ENCODE measurements around the gene FBXL17. TPM values are rescaled to one million over a fixed set of nuclear protein-coding genes. Genes with fewer than 3 reads are reported as not detected.

The FBXL17 gene
- total RNA-seq, 1 experiment from 2014 or later: 3.5 TPM

- H3K4me3 Mint-ChIP-seq: no peak overlapping the region
- peaks cover 3% of the 10 kb centered on the region; the same call in 1 of the 2 replicates for H3K4me1 Mint-ChIP-seq
- no peak for TF ChIP-seq ZNF138 (CRISPR knock-in tag; conservative IDR thresholded peaks at IDR 0.05)
- TF ChIP-seq ZNF416 (CRISPR knock-in tag; IDR thresholded peaks at IDR 0.05): no peak
- TF ChIP-seq MAX (CRISPR knock-in tag; IDR thresholded peaks at IDR 0.05): no peak
- TF ChIP-seq GRHL2 (CRISPR knock-in tag; IDR thresholded peaks at IDR 0.05; ENCODE audit: insufficient replicate concordance, severe bottlenecking): no peak
- TF ChIP-seq, protein P1, sequence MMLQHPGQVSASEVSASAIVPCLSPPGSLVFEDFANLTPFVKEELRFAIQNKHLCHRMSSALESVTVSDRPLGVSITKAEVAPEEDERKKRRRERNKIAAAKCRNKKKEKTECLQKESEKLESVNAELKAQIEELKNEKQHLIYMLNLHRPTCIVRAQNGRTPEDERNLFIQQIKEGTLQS (CRISPR knock-in tag; conservative IDR thresholded peaks at IDR 0.05): no peak
- no peak for TF ChIP-seq ATF1 (CRISPR knock-in tag; IDR thresholded peaks at IDR 0.05)
- TF ChIP-seq FOXJ3 (CRISPR knock-in tag; IDR thresholded peaks at IDR 0.05; ENCODE audit: borderline replicate concordance): no peak
- no peak for TF ChIP-seq IRF2 (CRISPR knock-in tag; IDR thresholded peaks at IDR 0.05; ENCODE audit: borderline replicate concordance, low read depth)
- POLR2A ChIA-PET: no interaction called here
- no peak for ATAC-seq
- H3K9me3 Mint-ChIP-seq: no peaks in the 10 kb centered on the region
- no peak overlapping the region for H3K27ac Mint-ChIP-seq
- H3K27me3 Mint-ChIP-seq (ENCODE audit: low read depth): no peaks in the 10 kb centered on the region
- no peaks in the 10 kb centered on the region for H3K36me3 Mint-ChIP-seq
- no peak for DNase-seq (ENCODE audit: low spot score)
- CTCF ChIA-PET: no interaction called here
Measured at GRCh38 chr5:108315829-108316228, 66.1 kb downstream of the FBXL17 start.

DNA sequence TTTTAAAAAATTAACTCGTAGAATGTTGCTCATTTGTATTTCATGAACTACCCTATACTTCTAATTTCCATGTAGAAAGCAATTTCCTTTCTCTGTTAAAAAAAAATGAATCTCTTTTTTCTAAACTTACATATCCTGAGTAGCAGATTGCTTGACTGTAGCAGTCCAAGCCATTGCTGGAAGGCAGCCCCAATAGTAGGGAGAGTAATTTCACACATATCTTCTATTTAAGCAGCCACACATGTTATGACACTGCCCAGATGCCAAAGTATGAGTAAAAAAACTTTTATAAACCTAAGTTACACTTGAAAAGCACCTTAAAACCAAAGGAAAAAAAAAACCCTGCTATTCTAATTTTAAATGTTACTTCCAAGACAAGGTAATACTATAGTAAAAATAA, 69.6 kb downstream of the FBXL17 start:
- Mint-ChIP-seq H3K9me3 (no peaks in the 10 kb centered on the region), H3K27me3 (ENCODE audit: low read depth) (no peaks in the 10 kb centered on the region), H3K4me1 (peaks cover 3% of the 10 kb centered on the region; the same call in 1 of the 2 replicates), H3K4me3 (no peak overlapping the region), H3K36me3 (no peaks in the 10 kb centered on the region), H3K27ac (no peak overlapping the region)
- ChIA-PET POLR2A (no interaction called here), CTCF (no interaction called here)
- DNase-seq (ENCODE audit: low spot score) (no peak), ATAC-seq (no peak)
- TF ChIP-seq, protein P2, sequence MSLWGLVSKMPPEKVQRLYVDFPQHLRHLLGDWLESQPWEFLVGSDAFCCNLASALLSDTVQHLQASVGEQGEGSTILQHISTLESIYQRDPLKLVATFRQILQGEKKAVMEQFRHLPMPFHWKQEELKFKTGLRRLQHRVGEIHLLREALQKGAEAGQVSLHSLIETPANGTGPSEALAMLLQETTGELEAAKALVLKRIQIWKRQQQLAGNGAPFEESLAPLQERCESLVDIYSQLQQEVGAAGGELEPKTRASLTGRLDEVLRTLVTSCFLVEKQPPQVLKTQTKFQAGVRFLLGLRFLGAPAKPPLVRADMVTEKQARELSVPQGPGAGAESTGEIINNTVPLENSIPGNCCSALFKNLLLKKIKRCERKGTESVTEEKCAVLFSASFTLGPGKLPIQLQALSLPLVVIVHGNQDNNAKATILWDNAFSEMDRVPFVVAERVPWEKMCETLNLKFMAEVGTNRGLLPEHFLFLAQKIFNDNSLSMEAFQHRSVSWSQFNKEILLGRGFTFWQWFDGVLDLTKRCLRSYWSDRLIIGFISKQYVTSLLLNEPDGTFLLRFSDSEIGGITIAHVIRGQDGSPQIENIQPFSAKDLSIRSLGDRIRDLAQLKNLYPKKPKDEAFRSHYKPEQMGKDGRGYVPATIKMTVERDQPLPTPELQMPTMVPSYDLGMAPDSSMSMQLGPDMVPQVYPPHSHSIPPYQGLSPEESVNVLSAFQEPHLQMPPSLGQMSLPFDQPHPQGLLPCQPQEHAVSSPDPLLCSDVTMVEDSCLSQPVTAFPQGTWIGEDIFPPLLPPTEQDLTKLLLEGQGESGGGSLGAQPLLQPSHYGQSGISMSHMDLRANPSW (CRISPR knock-in tag; conservative IDR thresholded peaks at IDR 0.05; ENCODE audit: low read depth): no peak
- TF ChIP-seq, protein P3, sequence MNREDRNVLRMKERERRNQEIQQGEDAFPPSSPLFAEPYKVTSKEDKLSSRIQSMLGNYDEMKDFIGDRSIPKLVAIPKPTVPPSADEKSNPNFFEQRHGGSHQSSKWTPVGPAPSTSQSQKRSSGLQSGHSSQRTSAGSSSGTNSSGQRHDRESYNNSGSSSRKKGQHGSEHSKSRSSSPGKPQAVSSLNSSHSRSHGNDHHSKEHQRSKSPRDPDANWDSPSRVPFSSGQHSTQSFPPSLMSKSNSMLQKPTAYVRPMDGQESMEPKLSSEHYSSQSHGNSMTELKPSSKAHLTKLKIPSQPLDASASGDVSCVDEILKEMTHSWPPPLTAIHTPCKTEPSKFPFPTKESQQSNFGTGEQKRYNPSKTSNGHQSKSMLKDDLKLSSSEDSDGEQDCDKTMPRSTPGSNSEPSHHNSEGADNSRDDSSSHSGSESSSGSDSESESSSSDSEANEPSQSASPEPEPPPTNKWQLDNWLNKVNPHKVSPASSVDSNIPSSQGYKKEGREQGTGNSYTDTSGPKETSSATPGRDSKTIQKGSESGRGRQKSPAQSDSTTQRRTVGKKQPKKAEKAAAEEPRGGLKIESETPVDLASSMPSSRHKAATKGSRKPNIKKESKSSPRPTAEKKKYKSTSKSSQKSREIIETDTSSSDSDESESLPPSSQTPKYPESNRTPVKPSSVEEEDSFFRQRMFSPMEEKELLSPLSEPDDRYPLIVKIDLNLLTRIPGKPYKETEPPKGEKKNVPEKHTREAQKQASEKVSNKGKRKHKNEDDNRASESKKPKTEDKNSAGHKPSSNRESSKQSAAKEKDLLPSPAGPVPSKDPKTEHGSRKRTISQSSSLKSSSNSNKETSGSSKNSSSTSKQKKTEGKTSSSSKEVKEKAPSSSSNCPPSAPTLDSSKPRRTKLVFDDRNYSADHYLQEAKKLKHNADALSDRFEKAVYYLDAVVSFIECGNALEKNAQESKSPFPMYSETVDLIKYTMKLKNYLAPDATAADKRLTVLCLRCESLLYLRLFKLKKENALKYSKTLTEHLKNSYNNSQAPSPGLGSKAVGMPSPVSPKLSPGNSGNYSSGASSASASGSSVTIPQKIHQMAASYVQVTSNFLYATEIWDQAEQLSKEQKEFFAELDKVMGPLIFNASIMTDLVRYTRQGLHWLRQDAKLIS (CRISPR knock-in tag; IDR thresholded peaks at IDR 0.05; ENCODE audit: borderline replicate concordance): no peak
- no peak for TF ChIP-seq FOXK1 (CRISPR knock-in tag; IDR thresholded peaks at IDR 0.05)
- no peak for TF ChIP-seq ZNF671 (CRISPR knock-in tag; IDR thresholded peaks at IDR 0.05)
- TF ChIP-seq, protein P4, sequence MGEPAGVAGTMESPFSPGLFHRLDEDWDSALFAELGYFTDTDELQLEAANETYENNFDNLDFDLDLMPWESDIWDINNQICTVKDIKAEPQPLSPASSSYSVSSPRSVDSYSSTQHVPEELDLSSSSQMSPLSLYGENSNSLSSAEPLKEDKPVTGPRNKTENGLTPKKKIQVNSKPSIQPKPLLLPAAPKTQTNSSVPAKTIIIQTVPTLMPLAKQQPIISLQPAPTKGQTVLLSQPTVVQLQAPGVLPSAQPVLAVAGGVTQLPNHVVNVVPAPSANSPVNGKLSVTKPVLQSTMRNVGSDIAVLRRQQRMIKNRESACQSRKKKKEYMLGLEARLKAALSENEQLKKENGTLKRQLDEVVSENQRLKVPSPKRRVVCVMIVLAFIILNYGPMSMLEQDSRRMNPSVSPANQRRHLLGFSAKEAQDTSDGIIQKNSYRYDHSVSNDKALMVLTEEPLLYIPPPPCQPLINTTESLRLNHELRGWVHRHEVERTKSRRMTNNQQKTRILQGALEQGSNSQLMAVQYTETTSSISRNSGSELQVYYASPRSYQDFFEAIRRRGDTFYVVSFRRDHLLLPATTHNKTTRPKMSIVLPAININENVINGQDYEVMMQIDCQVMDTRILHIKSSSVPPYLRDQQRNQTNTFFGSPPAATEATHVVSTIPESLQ (CRISPR knock-in tag; IDR thresholded peaks at IDR 0.05): no peak
- TF ChIP-seq, protein P1 (CRISPR knock-in tag; conservative IDR thresholded peaks at IDR 0.05): no peak
- TF ChIP-seq, protein P5, sequence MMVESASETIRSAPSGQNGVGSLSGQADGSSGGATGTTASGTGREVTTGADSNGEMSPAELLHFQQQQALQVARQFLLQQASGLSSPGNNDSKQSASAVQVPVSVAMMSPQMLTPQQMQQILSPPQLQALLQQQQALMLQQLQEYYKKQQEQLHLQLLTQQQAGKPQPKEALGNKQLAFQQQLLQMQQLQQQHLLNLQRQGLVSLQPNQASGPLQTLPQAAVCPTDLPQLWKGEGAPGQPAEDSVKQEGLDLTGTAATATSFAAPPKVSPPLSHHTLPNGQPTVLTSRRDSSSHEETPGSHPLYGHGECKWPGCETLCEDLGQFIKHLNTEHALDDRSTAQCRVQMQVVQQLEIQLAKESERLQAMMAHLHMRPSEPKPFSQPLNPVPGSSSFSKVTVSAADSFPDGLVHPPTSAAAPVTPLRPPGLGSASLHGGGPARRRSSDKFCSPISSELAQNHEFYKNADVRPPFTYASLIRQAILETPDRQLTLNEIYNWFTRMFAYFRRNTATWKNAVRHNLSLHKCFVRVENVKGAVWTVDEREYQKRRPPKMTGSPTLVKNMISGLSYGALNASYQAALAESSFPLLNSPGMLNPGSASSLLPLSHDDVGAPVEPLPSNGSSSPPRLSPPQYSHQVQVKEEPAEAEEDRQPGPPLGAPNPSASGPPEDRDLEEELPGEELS (CRISPR knock-in tag; IDR thresholded peaks at IDR 0.05): no peak
- no peak for TF ChIP-seq NFYB (CRISPR knock-in tag; conservative IDR thresholded peaks at IDR 0.05; ENCODE audit: low read depth)
- TF ChIP-seq, protein P6, sequence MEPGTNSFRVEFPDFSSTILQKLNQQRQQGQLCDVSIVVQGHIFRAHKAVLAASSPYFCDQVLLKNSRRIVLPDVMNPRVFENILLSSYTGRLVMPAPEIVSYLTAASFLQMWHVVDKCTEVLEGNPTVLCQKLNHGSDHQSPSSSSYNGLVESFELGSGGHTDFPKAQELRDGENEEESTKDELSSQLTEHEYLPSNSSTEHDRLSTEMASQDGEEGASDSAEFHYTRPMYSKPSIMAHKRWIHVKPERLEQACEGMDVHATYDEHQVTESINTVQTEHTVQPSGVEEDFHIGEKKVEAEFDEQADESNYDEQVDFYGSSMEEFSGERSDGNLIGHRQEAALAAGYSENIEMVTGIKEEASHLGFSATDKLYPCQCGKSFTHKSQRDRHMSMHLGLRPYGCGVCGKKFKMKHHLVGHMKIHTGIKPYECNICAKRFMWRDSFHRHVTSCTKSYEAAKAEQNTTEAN (CRISPR knock-in tag; IDR thresholded peaks at IDR 0.05): no peak
- no peak for TF ChIP-seq NFE2L1 (CRISPR knock-in tag; IDR thresholded peaks at IDR 0.05)
- no peak for TF ChIP-seq RORB (CRISPR knock-in tag; IDR thresholded peaks at IDR 0.05)
- TF ChIP-seq, protein P7, sequence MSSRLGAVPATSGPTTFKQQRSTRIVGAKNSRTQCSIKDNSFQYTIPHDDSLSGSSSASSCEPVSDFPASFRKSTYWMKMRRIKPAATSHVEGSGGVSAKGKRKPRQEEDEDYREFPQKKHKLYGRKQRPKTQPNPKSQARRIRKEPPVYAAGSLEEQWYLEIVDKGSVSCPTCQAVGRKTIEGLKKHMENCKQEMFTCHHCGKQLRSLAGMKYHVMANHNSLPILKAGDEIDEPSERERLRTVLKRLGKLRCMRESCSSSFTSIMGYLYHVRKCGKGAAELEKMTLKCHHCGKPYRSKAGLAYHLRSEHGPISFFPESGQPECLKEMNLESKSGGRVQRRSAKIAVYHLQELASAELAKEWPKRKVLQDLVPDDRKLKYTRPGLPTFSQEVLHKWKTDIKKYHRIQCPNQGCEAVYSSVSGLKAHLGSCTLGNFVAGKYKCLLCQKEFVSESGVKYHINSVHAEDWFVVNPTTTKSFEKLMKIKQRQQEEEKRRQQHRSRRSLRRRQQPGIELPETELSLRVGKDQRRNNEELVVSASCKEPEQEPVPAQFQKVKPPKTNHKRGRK (CRISPR knock-in tag; IDR thresholded peaks at IDR 0.05; ENCODE audit: borderline replicate concordance): no peak

Data from WTC11 (cell line).